Activated T-cell treated with anti-CD3 and anti-CD28 coated beads, Interleukin-2, amount 50 U/mL, for 4 hours (primary cell): ENCODE data around the gene CNTNAP5. TPM values are rescaled to one million over a fixed set of nuclear protein-coding genes. Genes with fewer than 3 reads are reported as not detected.

ENCODE experiments used
- ATAC-seq, 2 donors: fragments of 200-7000 bp; cut with Tn5 transposase; one replicate each; pipeline ENCODE4 v1.10.0; 2021
- DNase-seq: peaks from one replicate; pipeline ENCODE4 v3.0.0-alpha.2; 2020
- H3K27me3 Mint-ChIP-seq: one replicate; pipeline ENCODE4 v1.8.0; 2021; ENCODE audit warnings: low read depth, mixed read lengths
- H3K36me3 Mint-ChIP-seq: one replicate; pipeline ENCODE4 v1.8.0; 2022; ENCODE audit warnings: mixed read lengths; ENCODE audit not compliant: insufficient read depth
- H3K4me1 Mint-ChIP-seq: one replicate; pipeline ENCODE4 v1.8.0; 2021; ENCODE audit warnings: low read depth, mixed read lengths
- H3K4me3 Mint-ChIP-seq: one replicate; pipeline ENCODE4 v1.8.0; 2021; ENCODE audit warnings: mild to moderate bottlenecking, moderate library complexity, mixed read lengths
- H3K9me3 Mint-ChIP-seq: one replicate; pipeline ENCODE4 v1.8.0; 2021; ENCODE audit warnings: mixed read lengths
- total RNA-seq, 3 donors: library from RNA; stranded (reverse); gene quantifications; one replicate each; pipeline ENCODE4 v1.2.1, GENCODE V29; 2021

Gene CNTNAP5
- total RNA-seq, 3 donors from 2014 or later: not detected

DNA sequence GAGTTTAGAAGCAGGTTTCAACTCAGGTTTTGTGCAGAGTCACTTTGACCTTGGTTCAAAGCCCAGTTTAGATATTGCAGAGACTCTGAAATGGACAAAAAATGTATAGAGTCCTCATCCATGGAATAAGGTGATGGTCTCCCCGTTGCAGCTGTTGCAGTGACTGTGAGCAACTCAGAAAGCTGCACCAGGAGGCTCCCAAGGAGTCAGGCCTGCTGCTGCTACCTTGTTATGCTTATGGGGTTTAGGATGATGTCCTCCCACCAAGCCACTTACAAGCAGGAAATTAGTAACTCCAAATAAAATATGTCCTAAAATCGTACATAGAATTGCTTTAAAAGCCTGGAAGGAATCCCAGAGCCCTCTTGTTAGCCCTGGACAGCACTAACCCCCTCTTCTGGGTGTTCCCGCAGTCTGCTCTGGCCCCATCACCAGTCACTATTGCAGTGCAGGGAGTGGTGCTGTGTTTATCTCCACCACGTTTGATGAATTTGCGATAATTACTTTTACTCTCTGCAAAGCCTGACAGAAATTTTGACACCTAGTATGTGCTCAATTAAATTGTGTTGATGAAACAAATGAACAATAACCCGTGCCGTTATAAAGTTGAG, 189.0 kb downstream of the CNTNAP5 start:
- Mint-ChIP-seq H3K4me1 (no peaks in the 10 kb centered on the region), H3K9me3 (peaks cover 15% of the 10 kb centered on the region), H3K36me3 (no peaks in the 10 kb centered on the region), H3K27me3 (no peaks in the 10 kb centered on the region), H3K4me3 (no peak overlapping the region)
- DNase-seq: no peak
- no peak for ATAC-seq

DNA sequence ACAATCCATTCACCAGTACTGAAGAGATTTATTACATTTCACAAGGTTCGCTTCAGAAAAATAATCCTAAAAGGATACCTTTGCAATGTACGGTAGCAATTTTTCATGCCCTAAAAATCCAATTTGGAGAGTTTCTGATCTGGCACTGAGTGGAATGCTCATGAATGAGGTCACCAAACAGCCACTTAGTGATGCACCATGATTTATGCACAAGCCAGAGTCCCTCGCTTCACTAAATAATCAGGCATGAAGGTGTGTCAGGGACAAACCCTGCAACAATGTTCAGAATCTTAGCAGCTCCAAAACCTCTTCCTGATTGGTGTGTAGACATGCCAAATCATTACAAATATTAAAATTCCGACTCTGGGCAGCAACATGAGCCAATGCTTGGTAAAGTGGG, 221.1 kb downstream of the CNTNAP5 start:
- no peak for DNase-seq
- H3K4me3 Mint-ChIP-seq: no peak overlapping the region
- no peaks in the 10 kb centered on the region for H3K4me1 Mint-ChIP-seq
- ATAC-seq: no peak
- no peaks in the 10 kb centered on the region for H3K36me3 Mint-ChIP-seq
- no peaks in the 10 kb centered on the region for H3K27me3 Mint-ChIP-seq
- peaks cover 6% of the 10 kb centered on the region for H3K9me3 Mint-ChIP-seq

DNA sequence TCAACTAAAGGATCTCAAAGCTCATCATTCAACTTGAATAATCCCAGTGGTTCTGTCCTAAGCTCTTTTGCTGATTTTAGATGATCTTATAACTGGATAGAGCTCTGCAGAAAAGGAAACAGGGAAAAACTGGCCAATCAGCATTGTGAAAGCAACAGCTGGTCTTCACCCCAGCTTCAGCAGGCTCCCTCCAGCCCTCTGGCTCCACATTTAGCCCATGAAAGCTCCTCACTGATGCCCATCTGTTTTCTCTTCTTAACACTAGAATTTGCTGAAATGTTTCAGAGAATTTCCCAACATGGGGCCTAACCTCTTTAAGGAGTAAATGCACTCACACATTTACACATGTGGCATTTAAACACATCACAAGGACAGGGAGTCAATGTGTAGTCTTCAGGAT, 223.3 kb downstream of the CNTNAP5 start:
- ATAC-seq (no peak), DNase-seq (no peak)
- H3K27me3 Mint-ChIP-seq: no peaks in the 10 kb centered on the region
- no peak overlapping the region for H3K4me3 Mint-ChIP-seq
- H3K9me3 Mint-ChIP-seq: peaks cover 6% of the 10 kb centered on the region
- H3K36me3 Mint-ChIP-seq: no peaks in the 10 kb centered on the region
- H3K4me1 Mint-ChIP-seq: no peaks in the 10 kb centered on the region

DNA sequence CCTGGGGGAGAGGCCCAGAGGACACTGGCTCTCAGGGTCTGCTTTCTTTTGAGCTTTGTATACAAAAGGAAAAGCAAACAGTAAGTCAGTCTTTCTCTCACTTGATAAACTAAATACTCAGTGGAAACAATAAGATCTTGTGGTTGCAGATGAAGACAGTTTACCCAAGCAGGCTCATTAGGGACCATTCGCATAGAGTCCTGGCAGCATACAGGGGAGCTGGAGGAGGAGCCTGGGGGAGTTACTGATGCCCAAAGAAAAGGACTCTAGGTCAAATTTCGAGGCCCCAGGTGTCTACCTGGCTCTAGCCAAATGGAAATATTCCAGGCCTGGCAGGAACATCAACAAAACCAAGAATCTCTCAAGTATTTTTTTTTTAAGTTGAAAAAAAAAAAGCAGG, 225.3 kb downstream of the CNTNAP5 start:
- DNase-seq: no peak
- Mint-ChIP-seq H3K9me3 (peaks cover 6% of the 10 kb centered on the region), H3K4me3 (no peak overlapping the region), H3K4me1 (no peaks in the 10 kb centered on the region), H3K27me3 (no peaks in the 10 kb centered on the region), H3K36me3 (no peaks in the 10 kb centered on the region)
- ATAC-seq: no peak

DNA sequence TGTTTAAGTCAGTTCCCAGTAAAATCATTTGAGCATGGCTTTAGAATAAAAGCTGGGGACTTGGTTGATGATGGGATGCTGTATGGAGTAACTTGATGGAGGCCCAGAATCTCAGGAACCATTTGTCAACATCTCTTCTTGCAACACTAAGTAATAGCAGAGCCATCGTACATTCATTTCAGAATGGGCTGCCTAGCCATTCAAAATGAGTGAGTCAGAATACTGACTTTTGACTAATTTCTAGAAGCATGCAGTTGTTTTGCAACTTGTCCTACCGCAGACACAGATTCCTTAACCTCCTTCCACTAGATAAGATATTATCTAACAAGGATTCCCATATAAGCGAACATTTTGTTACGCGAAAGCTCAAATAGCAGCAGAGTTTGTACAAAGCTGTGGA, 229.5 kb downstream of the CNTNAP5 start:
- no peaks in the 10 kb centered on the region for H3K4me1 Mint-ChIP-seq
- ATAC-seq (no peak), DNase-seq (no peak)
- H3K9me3 Mint-ChIP-seq: peaks cover 8% of the 10 kb centered on the region
- H3K4me3 Mint-ChIP-seq: no peak overlapping the region
- H3K27me3 Mint-ChIP-seq: no peaks in the 10 kb centered on the region
- no peaks in the 10 kb centered on the region for H3K36me3 Mint-ChIP-seq

DNA sequence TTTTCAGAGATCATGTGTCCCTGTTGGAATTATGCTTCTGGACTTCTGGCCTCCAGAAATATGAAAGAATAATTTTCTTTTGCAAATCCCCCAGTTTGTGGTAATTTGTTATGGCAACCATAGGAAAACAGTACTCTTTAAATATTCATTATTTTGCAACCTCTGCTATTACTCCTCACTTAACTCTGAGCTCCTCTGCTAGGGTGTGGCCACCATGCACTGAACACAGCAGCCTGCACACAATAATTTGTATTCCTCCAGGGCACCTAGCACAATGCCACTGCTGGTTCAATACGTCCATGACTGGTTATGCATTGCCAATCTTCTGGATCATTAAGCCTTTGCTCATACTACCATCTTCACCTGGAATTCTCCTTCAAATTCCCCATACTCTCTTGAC, 232.0 kb downstream of the CNTNAP5 start:
- no peaks in the 10 kb centered on the region for H3K4me1 Mint-ChIP-seq
- no peak for DNase-seq
- no peak for ATAC-seq
- no peaks in the 10 kb centered on the region for H3K36me3 Mint-ChIP-seq
- H3K4me3 Mint-ChIP-seq: no peak overlapping the region
- H3K9me3 Mint-ChIP-seq: peaks cover 8% of the 10 kb centered on the region
- no peaks in the 10 kb centered on the region for H3K27me3 Mint-ChIP-seq

DNA sequence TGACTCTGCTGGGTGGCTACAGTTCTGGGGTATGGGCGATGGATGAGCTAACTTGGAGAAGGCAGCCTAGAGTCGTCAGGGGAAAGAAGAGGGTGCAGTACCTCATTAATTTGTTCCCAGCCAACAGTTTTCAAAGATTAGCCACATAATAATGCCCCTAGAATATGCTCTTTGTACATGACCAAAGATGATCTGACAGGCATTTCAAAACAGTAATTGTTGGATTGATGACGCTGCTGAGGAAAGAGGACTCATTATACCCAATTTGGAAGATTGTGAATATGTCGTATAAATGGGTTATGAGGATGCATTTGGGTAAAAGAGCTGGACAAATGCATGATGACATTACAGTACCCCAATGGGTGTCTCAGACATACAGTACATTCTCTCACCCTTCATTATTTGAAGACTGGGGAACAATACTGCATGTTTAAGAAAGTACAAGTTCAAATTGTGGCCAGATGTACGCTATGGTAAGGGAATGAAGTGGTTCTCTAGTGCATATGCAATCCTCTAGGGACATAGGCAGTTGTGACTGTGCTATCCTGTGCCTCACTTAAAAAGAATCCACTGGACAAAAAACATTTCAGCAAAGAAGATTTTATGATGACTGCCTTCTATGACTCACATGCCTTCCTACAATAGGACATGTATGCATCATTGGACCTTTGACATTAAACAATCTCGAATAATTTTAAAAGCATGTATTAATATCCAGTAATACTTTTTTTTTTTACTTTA, 233.2 kb downstream of the CNTNAP5 start:
- Mint-ChIP-seq H3K27me3 (no peaks in the 10 kb centered on the region), H3K4me3 (no peak overlapping the region), H3K9me3 (peaks cover 8% of the 10 kb centered on the region), H3K4me1 (no peaks in the 10 kb centered on the region), H3K36me3 (no peaks in the 10 kb centered on the region)
- DNase-seq (no peak), ATAC-seq (no peak)

DNA sequence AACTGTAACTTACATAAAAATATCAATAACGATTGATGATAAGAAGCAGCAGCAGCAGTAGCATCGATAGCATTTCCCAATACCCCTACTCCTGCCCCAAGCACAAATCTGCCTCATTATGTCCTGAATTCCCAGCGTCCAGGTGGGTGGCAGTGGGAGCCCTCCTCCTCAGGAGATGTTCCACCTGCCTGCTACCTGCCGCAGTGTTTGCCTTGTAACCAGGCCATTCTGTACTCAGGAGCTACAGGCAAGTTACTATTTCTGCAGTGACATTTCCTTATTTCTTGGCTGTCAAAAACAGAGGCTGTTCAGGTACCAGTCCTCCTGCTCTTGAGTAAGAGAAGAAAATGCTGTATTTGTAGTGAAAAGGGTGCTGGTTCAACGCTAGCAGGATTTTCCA, 236.4 kb downstream of the CNTNAP5 start:
- ATAC-seq (no peak), DNase-seq (no peak)
- Mint-ChIP-seq H3K27me3 (no peaks in the 10 kb centered on the region), H3K9me3 (peaks cover 10% of the 10 kb centered on the region), H3K4me3 (no peak overlapping the region), H3K4me1 (no peaks in the 10 kb centered on the region), H3K36me3 (no peaks in the 10 kb centered on the region)

DNA sequence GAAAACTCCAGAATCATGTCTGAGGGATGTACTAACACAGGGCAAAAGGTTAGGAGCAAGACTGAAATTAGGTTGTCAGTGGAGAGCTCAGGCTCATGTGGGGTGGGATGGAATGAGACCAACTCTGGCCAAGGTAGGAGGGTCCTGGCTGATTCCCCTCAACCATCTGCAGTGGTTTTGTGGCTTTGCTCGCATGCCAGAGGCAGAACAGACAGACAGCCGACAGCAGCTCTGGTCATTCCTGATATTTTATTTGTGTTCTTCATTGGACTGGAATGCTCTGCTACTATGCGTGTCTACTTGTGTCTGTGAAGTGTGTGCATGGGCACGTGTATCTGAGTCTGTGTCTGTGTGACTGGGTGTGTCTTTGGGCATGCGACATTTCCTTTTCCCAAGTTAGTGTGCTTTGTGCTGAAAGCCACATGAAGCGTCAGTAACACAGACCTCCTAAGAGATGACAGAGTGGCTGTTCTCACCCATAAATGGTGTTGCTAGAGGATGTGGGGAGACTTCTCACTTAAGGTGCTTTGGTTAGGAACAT, 239.5 kb downstream of the CNTNAP5 start:
- H3K27me3 Mint-ChIP-seq: no peaks in the 10 kb centered on the region
- ATAC-seq (no peak), DNase-seq (no peak)
- no peak overlapping the region for H3K4me3 Mint-ChIP-seq
- peaks cover 7% of the 10 kb centered on the region for H3K9me3 Mint-ChIP-seq
- H3K36me3 Mint-ChIP-seq: no peaks in the 10 kb centered on the region
- no peaks in the 10 kb centered on the region for H3K4me1 Mint-ChIP-seq

DNA sequence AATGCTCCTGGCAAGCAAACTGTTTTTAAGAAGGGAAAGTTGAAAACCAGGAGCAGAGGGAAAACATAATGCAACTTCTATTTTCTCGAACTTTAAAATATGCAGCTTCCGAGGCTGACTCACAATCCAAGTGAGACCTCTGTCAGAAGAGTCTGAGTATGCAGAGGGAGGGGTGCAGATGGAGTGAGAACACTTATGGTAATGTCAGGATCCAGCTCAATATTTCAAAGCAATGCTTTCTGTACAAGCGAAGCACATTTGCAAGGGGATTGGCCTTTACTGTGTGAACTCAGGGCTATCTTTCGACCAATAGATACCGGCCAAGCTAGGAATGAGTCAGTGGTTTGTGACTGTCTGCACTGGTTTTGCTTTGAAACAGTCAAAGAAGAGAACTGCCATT, 242.7 kb downstream of the CNTNAP5 start:
- Mint-ChIP-seq H3K27me3 (no peaks in the 10 kb centered on the region), H3K36me3 (no peaks in the 10 kb centered on the region)

DNA sequence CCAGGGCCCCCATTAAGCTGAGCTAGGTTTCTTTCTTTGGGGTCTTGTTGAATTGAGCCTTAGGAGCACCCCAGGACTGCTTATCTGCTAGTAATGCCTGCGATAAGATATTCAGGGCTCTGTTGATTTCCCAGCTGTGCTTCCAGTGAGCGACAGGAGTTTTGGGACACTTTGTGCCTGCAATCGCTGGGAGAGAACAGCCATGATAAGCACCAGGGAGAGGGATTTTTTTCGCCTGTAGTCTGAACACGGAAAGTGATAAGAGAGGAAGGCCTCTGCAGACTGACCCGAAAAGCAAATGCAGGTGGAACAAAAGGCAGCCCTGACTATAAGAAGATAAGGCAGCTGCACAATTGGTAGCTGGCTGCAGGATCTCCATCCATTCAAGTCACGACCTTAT, 244.3 kb downstream of the CNTNAP5 start:
- Mint-ChIP-seq H3K9me3 (peaks cover 7% of the 10 kb centered on the region), H3K4me3 (no peak overlapping the region), H3K4me1 (no peaks in the 10 kb centered on the region), H3K36me3 (no peaks in the 10 kb centered on the region), H3K27me3 (no peaks in the 10 kb centered on the region)
- DNase-seq (no peak), ATAC-seq (no peak)

More for the DNA sequence above, 242.7 kb downstream of the CNTNAP5 start:
- Mint-ChIP-seq H3K4me3 (no peak overlapping the region), H3K4me1 (no peaks in the 10 kb centered on the region), H3K9me3 (peaks cover 7% of the 10 kb centered on the region)
- DNase-seq (no peak), ATAC-seq (no peak)

DNA sequence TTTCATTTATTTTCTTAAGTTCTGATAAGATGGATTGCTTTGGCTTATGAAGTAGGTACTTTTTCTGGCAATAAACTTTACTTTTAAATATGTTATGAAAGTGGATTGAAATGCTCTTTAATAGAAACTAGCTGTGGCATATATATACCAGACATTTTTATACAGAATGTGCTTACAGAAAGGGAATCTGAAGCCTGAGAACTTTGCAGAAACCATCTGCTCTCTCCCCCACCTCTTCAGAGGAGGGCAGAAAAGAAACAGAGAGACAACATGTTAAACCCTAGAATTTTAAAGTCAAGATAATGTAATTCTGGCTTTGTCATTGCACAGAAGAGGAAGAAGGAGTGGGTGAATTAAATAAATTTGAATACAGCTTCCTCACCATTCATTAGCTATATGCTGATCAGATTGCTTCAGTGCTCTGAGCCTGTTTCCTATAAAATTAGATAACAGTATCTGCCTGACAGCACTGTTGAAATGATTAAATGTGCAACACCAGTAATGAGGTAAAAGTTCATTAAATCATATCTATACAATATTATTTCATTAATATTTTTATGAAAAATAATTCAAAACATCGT, 247.3 kb downstream of the CNTNAP5 start:
- Mint-ChIP-seq H3K4me3 (no peak overlapping the region), H3K4me1 (no peaks in the 10 kb centered on the region), H3K36me3 (no peaks in the 10 kb centered on the region), H3K9me3 (peaks cover 3% of the 10 kb centered on the region), H3K27me3 (no peaks in the 10 kb centered on the region)
- ATAC-seq: no peak
- no peak for DNase-seq

DNA sequence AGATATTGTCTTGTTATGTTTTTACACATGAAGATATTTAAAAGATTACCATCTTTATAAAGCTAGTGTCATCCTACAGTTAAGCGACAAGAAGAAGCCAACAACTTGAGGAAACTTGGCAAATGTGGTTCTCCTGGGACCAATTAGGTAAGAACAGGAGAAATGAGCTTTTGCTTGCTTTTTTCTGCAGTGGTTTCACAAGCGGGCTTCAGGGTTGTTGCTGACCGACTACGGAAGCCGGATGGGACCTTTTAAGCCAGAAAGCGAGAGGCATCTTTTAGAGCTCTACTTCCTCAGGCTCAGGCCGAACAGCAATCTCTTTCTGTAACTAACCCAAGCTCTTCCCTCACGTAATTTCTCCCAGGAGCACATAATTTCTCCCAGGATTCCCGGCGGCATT, 256.5 kb downstream of the CNTNAP5 start:
- ATAC-seq (no peak), DNase-seq (no peak)
- no peak overlapping the region for H3K4me3 Mint-ChIP-seq

DNA sequence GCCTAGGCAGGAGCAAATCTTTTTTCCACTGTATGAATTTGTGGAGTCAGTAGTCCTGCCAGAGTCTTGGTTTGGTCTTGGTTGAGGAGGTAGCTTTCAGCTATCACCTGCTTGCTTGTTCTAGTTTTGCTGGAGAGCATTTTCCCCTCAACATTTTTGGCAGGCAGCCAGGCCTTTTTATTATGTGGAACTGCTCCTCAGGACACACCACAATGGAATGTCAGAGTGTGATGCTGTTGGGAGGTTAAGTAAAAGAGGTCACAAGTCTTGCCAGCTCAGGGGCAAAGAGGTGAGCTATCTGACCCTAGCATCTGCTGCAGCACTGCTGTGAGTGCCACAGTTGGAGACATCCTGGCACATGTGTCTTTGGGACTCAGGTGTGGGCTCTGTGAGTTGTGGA, 258.0 kb downstream of the CNTNAP5 start:
- Mint-ChIP-seq H3K36me3 (no peaks in the 10 kb centered on the region), H3K27me3 (no peaks in the 10 kb centered on the region), H3K9me3 (peaks cover 11% of the 10 kb centered on the region), H3K4me1 (no peaks in the 10 kb centered on the region), H3K4me3 (no peak overlapping the region)
- no peak for ATAC-seq
- DNase-seq: no peak

More for the DNA sequence above, 256.5 kb downstream of the CNTNAP5 start:
- Mint-ChIP-seq H3K9me3 (peaks cover 8% of the 10 kb centered on the region), H3K27me3 (no peaks in the 10 kb centered on the region), H3K4me1 (no peaks in the 10 kb centered on the region), H3K36me3 (no peaks in the 10 kb centered on the region)
